GM12878 (cell line): ENCODE data around the gene HNRNPF.

Experiments
- CTCF ChIP-seq, 3 experiments: IDR thresholded peaks in 2 of 3; conservative IDR thresholded peaks in 1 of 3; 2 replicates each; pipeline ENCODE4 v1.5.1; 2011; ENCODE audit warnings: low read depth in 3 of 3, low read length in 3 of 3, mild to moderate bottlenecking in 3 of 3, control low read depth in 2 of 3, moderate library complexity in 2 of 3, inconsistent platforms in 1 of 3, mixed read lengths in 1 of 3; ENCODE audit not compliant: control insufficient read depth in 2 of 3, insufficient read depth in 1 of 3; ENCODE audit errors: extremely low read depth in 1 of 3
- GATAD2B ChIP-seq: fragments of 450-650 bp; conservative IDR thresholded peaks from 2 replicates; pipeline ENCODE4 v1.6.1; 2017; ENCODE audit warnings: low read depth, mild to moderate bottlenecking, moderate library complexity

DNA sequence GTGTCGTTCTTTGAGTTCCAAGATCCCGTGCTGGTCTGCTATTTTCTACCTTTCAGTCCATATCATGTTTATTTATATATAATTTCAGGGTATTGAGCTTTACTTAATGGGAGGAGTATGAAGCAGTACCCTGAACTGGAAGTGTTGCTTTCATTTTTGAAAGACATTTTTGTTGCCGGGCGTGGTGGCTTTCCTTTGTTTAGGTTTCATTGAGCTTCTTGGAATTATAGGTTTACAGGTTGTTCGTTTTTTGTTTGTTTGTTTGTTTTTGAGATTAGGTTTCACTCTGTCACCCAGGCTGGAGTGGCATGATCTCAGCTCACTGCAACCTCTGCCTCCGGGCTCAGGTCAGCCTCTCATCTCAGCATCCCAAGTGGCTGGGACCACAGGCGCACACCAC is 35.3 kb upstream of the HNRNPF start:
- TF ChIP-seq CTCF (IDR thresholded peaks at IDR 0.05 in 2 of 3, conservative IDR thresholded peaks at IDR 0.05 in 1 of 3; ENCODE audit: control insufficient read depth in 2 of 3, extremely low read depth in 1 of 3, insufficient read depth in 1 of 3, low read depth in 3 of 3, low read length in 3 of 3), result no peak
- TF ChIP-seq GATAD2B, result no peak
